Nasal cavity respiratory epithelium epithelial cell of viscerocranial mucosa (primary cell): ENCODE results near the gene ATXN7L3B. TPM values are rescaled to one million over a fixed set of nuclear protein-coding genes. Genes with fewer than 3 reads are reported as not detected.

Experiments
- total RNA-seq: library from RNA; depleted of rRNA; stranded (reverse); fragments of >200 nt; gene quantifications from 2 replicates; pipeline ENCODE4 v1.2.3, GENCODE V29; 2014

ATXN7L3B gene
- 30.8 and 35.9 TPM in 2 replicates for total RNA-seq

GRCh38 chr12:74537707-74538385 is at the start of gene ATXN7L3B:
TSS of gene ATXN7L3B (plus strand) at chr12:74537835. CDS start at chr12:74538113, 278 bp downstream.

